ENCODE data around the gene ENOX1.

The ENOX1 gene

GRCh38 chr13:43408274-43408673 lies 378.5 kb downstream of the ENOX1 start:
- WGBS (ENCODE audit: insufficient coverage), result no CpG with 5 or more reads among the region's 3 CpGs
- Histone ChIP-seq H3K27me3 (replicated peaks in 2 of 5; ENCODE audit: control insufficient read depth in 4 of 5, insufficient read depth in 5 of 5, low read length in 4 of 5) (peaks cover 0 to 2% (median 0%) of the 10 kb centered on the region in 5 experiments), H3K4me3 (ENCODE audit: control insufficient read depth in 1 of 7, extremely low read depth in 1 of 7, insufficient read depth in 4 of 7, low read depth in 2 of 7, low read length in 6 of 7) (no peak overlapping the region), H3K4me1 (ENCODE audit: control extremely low read depth in 1 of 4, control insufficient read depth in 4 of 4, insufficient read depth in 4 of 4, low read length in 3 of 4) (peaks cover 0 to 4% (median 0%) of the 10 kb centered on the region in 4 experiments), H3K9me3 (ENCODE audit: control extremely low read depth in 1 of 5, control insufficient read depth in 4 of 5, insufficient read depth in 2 of 5, low read depth in 1 of 5, low read length in 4 of 5) (no peaks in the 10 kb centered on the region), H3K27ac (ENCODE audit: insufficient read depth in 1 of 2, low read depth in 1 of 2, low read length in 2 of 2, poor library complexity in 1 of 2, severe bottlenecking in 2 of 2) (no peak overlapping the region), H3K36me3 (ENCODE audit: control insufficient read depth in 4 of 4, insufficient read depth in 4 of 4, low read length in 3 of 4) (no peaks in the 10 kb centered on the region)
- ChIA-PET CTCF (no interaction called here), POLR2A (no interaction called here)
- DNase-seq, result no peak

- POLR2A ChIA-PET, result no interaction called here
- WGBS (ENCODE audit: insufficient coverage), result 100% methylated on average over 1 of the region's 5 CpGs
- CTCF ChIA-PET, result no interaction called here
Measured at GRCh38 chr13:43407023-43407581, 379.7 kb downstream of the ENOX1 start.

GRCh38 chr13:43405457-43405856 lies 381.3 kb downstream of the ENOX1 start:
- Histone ChIP-seq H3K36me3 (ENCODE audit: control insufficient read depth in 4 of 4, insufficient read depth in 4 of 4, low read length in 3 of 4) (no peaks in the 10 kb centered on the region), H3K27me3 (replicated peaks in 2 of 5; ENCODE audit: control insufficient read depth in 4 of 5, insufficient read depth in 5 of 5, low read length in 4 of 5) (no peaks in the 10 kb centered on the region), H3K4me1 (ENCODE audit: control extremely low read depth in 1 of 4, control insufficient read depth in 4 of 4, insufficient read depth in 4 of 4, low read length in 3 of 4) (peaks cover 0 to 11% (median 4%) of the 10 kb centered on the region in 4 experiments), H3K9me3 (ENCODE audit: control extremely low read depth in 1 of 5, control insufficient read depth in 4 of 5, insufficient read depth in 2 of 5, low read depth in 1 of 5, low read length in 4 of 5) (no peaks in the 10 kb centered on the region), H3K4me3 (ENCODE audit: control insufficient read depth in 1 of 7, extremely low read depth in 1 of 7, insufficient read depth in 4 of 7, low read depth in 2 of 7, low read length in 6 of 7) (no peak overlapping the region), H3K27ac (ENCODE audit: insufficient read depth in 1 of 2, low read depth in 1 of 2, low read length in 2 of 2, poor library complexity in 1 of 2, severe bottlenecking in 2 of 2) (no peak overlapping the region)
- ChIA-PET CTCF (no interaction called here), POLR2A (no interaction called here)
- WGBS (ENCODE audit: insufficient coverage), result 100% methylated on average over 1 of the region's 1 CpG
- peak in 2 of 3 donors; percentile 7 to 8 for DNase-seq

More at GRCh38 chr13:43407023-43407581, 379.7 kb downstream of the ENOX1 start:
- Histone ChIP-seq H3K4me1 (ENCODE audit: control extremely low read depth in 1 of 4, control insufficient read depth in 4 of 4, insufficient read depth in 4 of 4, low read length in 3 of 4) (peaks cover 0 to 4% (median 0%) of the 10 kb centered on the region in 4 experiments), H3K36me3 (ENCODE audit: control insufficient read depth in 4 of 4, insufficient read depth in 4 of 4, low read length in 3 of 4) (no peaks in the 10 kb centered on the region), H3K4me3 (ENCODE audit: control insufficient read depth in 1 of 7, extremely low read depth in 1 of 7, insufficient read depth in 4 of 7, low read depth in 2 of 7, low read length in 6 of 7) (no peak overlapping the region), H3K27me3 (replicated peaks in 2 of 5; ENCODE audit: control insufficient read depth in 4 of 5, insufficient read depth in 5 of 5, low read length in 4 of 5) (peaks cover 0 to 2% (median 0%) of the 10 kb centered on the region in 5 experiments), H3K9me3 (ENCODE audit: control extremely low read depth in 1 of 5, control insufficient read depth in 4 of 5, insufficient read depth in 2 of 5, low read depth in 1 of 5, low read length in 4 of 5) (no peaks in the 10 kb centered on the region), H3K27ac (ENCODE audit: insufficient read depth in 1 of 2, low read depth in 1 of 2, low read length in 2 of 2, poor library complexity in 1 of 2, severe bottlenecking in 2 of 2) (no peak overlapping the region)
- DNase-seq, result no peak

- POLR2A ChIA-PET, result no interaction called here
- WGBS (ENCODE audit: insufficient coverage), result no CpG with 5 or more reads among the region's 1 CpG
Measured at GRCh38 chr13:43402380-43402779, 384.4 kb downstream of the ENOX1 start.

GRCh38 chr13:43401361-43401760 lies 385.4 kb downstream of the ENOX1 start:
- Histone ChIP-seq H3K27me3 (replicated peaks in 2 of 5; ENCODE audit: control insufficient read depth in 4 of 5, insufficient read depth in 5 of 5, low read length in 4 of 5) (no peaks in the 10 kb centered on the region), H3K27ac (ENCODE audit: insufficient read depth in 1 of 2, low read depth in 1 of 2, low read length in 2 of 2, poor library complexity in 1 of 2, severe bottlenecking in 2 of 2) (no peak overlapping the region), H3K4me3 (ENCODE audit: control insufficient read depth in 1 of 7, extremely low read depth in 1 of 7, insufficient read depth in 4 of 7, low read depth in 2 of 7, low read length in 6 of 7) (no peak overlapping the region), H3K9me3 (ENCODE audit: control extremely low read depth in 1 of 5, control insufficient read depth in 4 of 5, insufficient read depth in 2 of 5, low read depth in 1 of 5, low read length in 4 of 5) (no peaks in the 10 kb centered on the region), H3K36me3 (ENCODE audit: control insufficient read depth in 4 of 4, insufficient read depth in 4 of 4, low read length in 3 of 4) (no peaks in the 10 kb centered on the region), H3K4me1 (ENCODE audit: control extremely low read depth in 1 of 4, control insufficient read depth in 4 of 4, insufficient read depth in 4 of 4, low read length in 3 of 4) (peaks cover 0 to 11% (median 4%) of the 10 kb centered on the region in 4 experiments)
- peak in 2 of 3 donors; percentile 22 to 29 for DNase-seq
- POLR2A ChIA-PET, result no interaction called here
- CTCF ChIA-PET, result interaction anchor here (1.3 kb wide), 1 partner anchor 10 kb away, joined by 4 read pairs; no protein-coding TSS in a partner anchor
- WGBS (ENCODE audit: insufficient coverage), result 38% methylated on average over 4 of the region's 4 CpGs

More at GRCh38 chr13:43402380-43402779, 384.4 kb downstream of the ENOX1 start:
- Histone ChIP-seq H3K4me1 (ENCODE audit: control extremely low read depth in 1 of 4, control insufficient read depth in 4 of 4, insufficient read depth in 4 of 4, low read length in 3 of 4) (peaks cover 0 to 11% (median 4%) of the 10 kb centered on the region in 4 experiments), H3K9me3 (ENCODE audit: control extremely low read depth in 1 of 5, control insufficient read depth in 4 of 5, insufficient read depth in 2 of 5, low read depth in 1 of 5, low read length in 4 of 5) (no peaks in the 10 kb centered on the region), H3K27me3 (replicated peaks in 2 of 5; ENCODE audit: control insufficient read depth in 4 of 5, insufficient read depth in 5 of 5, low read length in 4 of 5) (no peaks in the 10 kb centered on the region), H3K36me3 (ENCODE audit: control insufficient read depth in 4 of 4, insufficient read depth in 4 of 4, low read length in 3 of 4) (no peaks in the 10 kb centered on the region), H3K27ac (ENCODE audit: insufficient read depth in 1 of 2, low read depth in 1 of 2, low read length in 2 of 2, poor library complexity in 1 of 2, severe bottlenecking in 2 of 2) (no peak overlapping the region), H3K4me3 (ENCODE audit: control insufficient read depth in 1 of 7, extremely low read depth in 1 of 7, insufficient read depth in 4 of 7, low read depth in 2 of 7, low read length in 6 of 7) (no peak overlapping the region)
- CTCF ChIA-PET, result no interaction called here
- no peak for DNase-seq

GRCh38 chr13:43397111-43397510 lies 389.7 kb downstream of the ENOX1 start:
- POLR2A ChIA-PET, result no interaction called here
- H3K4me1 ChIP-seq (ENCODE audit: control extremely low read depth in 1 of 4, control insufficient read depth in 4 of 4, insufficient read depth in 4 of 4, low read length in 3 of 4), result peaks cover 0 to 8% (median 3%) of the 10 kb centered on the region in 4 experiments
- H3K27me3 ChIP-seq (replicated peaks in 2 of 5; ENCODE audit: control insufficient read depth in 4 of 5, insufficient read depth in 5 of 5, low read length in 4 of 5), result no peaks in the 10 kb centered on the region
- no peak for DNase-seq
- H3K4me3 ChIP-seq (ENCODE audit: control insufficient read depth in 1 of 7, extremely low read depth in 1 of 7, insufficient read depth in 4 of 7, low read depth in 2 of 7, low read length in 6 of 7), result no peak overlapping the region
- H3K9me3 ChIP-seq (ENCODE audit: control extremely low read depth in 1 of 5, control insufficient read depth in 4 of 5, insufficient read depth in 2 of 5, low read depth in 1 of 5, low read length in 4 of 5), result no peaks in the 10 kb centered on the region
- CTCF ChIA-PET, result no interaction called here
- 42% methylated on average over 2 of the region's 3 CpGs for WGBS (ENCODE audit: insufficient coverage)
- no peaks in the 10 kb centered on the region for H3K36me3 ChIP-seq (ENCODE audit: control insufficient read depth in 4 of 4, insufficient read depth in 4 of 4, low read length in 3 of 4)
- no peak overlapping the region for H3K27ac ChIP-seq (ENCODE audit: insufficient read depth in 1 of 2, low read depth in 1 of 2, low read length in 2 of 2, poor library complexity in 1 of 2, severe bottlenecking in 2 of 2)

- POLR2A ChIA-PET, result no interaction called here
- WGBS (ENCODE audit: insufficient coverage), result 1% methylated on average over 5 of the region's 5 CpGs
Measured at GRCh38 chr13:43391036-43391435, 395.7 kb downstream of the ENOX1 start.

More at GRCh38 chr13:43391036-43391435, 395.7 kb downstream of the ENOX1 start:
- peak; percentile 43 to 76 (median 71) for DNase-seq
- H3K9me3 ChIP-seq (ENCODE audit: control extremely low read depth in 1 of 5, control insufficient read depth in 4 of 5, insufficient read depth in 2 of 5, low read depth in 1 of 5, low read length in 4 of 5), result no peaks in the 10 kb centered on the region
- H3K27ac ChIP-seq (ENCODE audit: insufficient read depth in 1 of 2, low read depth in 1 of 2, low read length in 2 of 2, poor library complexity in 1 of 2, severe bottlenecking in 2 of 2), result peak overlapping the region in 1 of 2 experiments; percentile 25
- H3K27me3 ChIP-seq (replicated peaks in 2 of 5; ENCODE audit: control insufficient read depth in 4 of 5, insufficient read depth in 5 of 5, low read length in 4 of 5), result no peaks in the 10 kb centered on the region
- peak overlapping the region in 4 of 7 experiments; percentile 2 to 51 (median 24) for H3K4me3 ChIP-seq (ENCODE audit: control insufficient read depth in 1 of 7, extremely low read depth in 1 of 7, insufficient read depth in 4 of 7, low read depth in 2 of 7, low read length in 6 of 7)
- CTCF ChIA-PET, result interaction anchor here (1.1 kb wide), 1 partner anchor 10 kb away, joined by 4 read pairs; no protein-coding TSS in a partner anchor
- H3K4me1 ChIP-seq (ENCODE audit: control extremely low read depth in 1 of 4, control insufficient read depth in 4 of 4, insufficient read depth in 4 of 4, low read length in 3 of 4), result peaks cover 0 to 26% (median 16%) of the 10 kb centered on the region in 4 experiments
- H3K36me3 ChIP-seq (ENCODE audit: control insufficient read depth in 4 of 4, insufficient read depth in 4 of 4, low read length in 3 of 4), result no peaks in the 10 kb centered on the region
